22Rv1 (cell line): ENCODE measurements around the gene UBASH3A.
"Not testable (repeated sequence)": the region's sequence is repeated elsewhere in the genome, so short reads cannot be mapped to it uniquely, and the experiment has no call there.

Experiments
- H3K27ac ChIP-seq: fragments of 450-650 bp; 2 replicates; pipeline ENCODE4 v1.5.1; 2017
- ZFX ChIP-seq: fragments of 450-650 bp; IDR thresholded peaks from 2 replicates; pipeline ENCODE4 v1.6.1; 2017; ENCODE audit warnings: antibody characterized with exemption, borderline replicate concordance
- TF ChIP-seq, protein P1 (sequence below): fragments of 450-650 bp; IDR thresholded peaks from 2 replicates; pipeline ENCODE4 v1.5.1; 2017; ENCODE audit warnings: mild to moderate bottlenecking

The UBASH3A gene

DNA sequence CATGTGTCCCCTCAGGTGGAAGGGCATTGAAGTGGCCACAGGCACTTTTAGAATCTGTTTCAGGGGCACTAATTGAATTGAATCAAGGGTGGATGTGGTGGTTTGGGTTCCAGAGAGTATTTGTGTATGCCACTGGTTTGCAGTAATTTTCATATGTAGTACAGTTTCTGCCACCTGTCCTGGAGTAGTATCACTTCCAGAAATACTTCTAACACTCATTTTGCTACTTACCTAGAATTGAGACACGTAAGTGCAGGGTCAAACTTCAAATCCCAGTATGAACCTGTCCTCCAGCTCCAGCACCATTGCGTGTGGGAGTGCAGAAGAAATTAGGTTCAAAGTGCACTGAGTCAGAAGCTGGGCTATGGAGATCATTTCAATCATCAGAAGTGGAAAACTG lies 65.6 kb downstream of the UBASH3A start:
- TF ChIP-seq, protein P1, sequence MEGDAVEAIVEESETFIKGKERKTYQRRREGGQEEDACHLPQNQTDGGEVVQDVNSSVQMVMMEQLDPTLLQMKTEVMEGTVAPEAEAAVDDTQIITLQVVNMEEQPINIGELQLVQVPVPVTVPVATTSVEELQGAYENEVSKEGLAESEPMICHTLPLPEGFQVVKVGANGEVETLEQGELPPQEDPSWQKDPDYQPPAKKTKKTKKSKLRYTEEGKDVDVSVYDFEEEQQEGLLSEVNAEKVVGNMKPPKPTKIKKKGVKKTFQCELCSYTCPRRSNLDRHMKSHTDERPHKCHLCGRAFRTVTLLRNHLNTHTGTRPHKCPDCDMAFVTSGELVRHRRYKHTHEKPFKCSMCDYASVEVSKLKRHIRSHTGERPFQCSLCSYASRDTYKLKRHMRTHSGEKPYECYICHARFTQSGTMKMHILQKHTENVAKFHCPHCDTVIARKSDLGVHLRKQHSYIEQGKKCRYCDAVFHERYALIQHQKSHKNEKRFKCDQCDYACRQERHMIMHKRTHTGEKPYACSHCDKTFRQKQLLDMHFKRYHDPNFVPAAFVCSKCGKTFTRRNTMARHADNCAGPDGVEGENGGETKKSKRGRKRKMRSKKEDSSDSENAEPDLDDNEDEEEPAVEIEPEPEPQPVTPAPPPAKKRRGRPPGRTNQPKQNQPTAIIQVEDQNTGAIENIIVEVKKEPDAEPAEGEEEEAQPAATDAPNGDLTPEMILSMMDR: no peak
- no peak for TF ChIP-seq ZFX
- H3K27ac ChIP-seq: no peak overlapping the region

DNA sequence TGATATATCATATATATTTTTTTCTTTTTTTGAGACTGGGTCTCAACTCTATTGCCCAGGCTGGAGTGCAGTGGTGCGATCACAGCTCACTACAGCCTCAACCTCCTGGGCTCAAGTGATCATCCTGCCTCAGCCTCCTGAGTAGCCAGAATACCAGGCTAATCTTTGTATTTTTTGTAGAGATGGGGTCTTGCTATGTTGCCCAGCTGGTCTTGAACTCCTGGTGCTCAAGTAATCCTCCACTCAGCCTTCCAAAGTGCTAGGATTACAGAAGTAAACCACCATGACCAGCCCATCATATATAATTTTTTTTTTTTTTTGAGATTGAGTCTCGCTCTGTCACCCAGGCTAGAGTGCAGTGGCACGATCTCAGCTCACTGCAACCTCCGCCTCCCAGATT lies 66.0 kb downstream of the UBASH3A start:
- H3K27ac ChIP-seq: not testable (repeated sequence)

- no peak overlapping the region for H3K27ac ChIP-seq
- no peak for TF ChIP-seq ZFX
- TF ChIP-seq, protein P1: no peak
Observed at GRCh38 chr21:42471206-42471605, 67.5 kb downstream of the UBASH3A start.

DNA sequence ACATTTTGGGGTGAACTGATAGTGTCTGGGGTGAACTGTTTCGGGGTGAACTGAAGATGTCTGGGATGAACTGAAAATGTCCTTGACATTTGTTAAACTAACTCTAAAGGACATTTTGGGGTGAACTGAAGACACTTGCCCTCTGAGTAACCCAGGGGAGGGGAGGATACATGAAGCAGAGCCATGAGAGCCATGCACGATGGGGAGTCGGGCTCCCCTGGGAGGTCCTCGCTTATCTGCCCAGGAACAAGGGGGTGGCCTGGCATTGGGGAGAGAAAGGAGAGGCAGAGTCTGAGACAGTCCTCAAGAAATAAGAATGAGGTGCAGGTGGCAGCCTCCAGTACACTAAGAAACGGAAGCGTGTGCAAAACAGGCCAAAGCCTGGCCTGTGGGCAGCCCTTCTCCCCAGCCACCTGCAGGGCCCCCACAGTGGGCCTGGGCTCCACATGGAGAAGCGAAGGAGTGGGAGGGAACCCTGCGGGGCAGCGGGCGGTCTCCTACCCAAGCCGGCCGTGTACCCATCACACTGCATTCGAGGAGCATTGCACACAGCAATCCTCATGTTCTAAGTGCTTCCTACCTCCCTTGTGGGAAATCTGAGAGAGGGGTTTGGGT lies 68.1 kb downstream of the UBASH3A start:
- no peak for TF ChIP-seq ZFX
- TF ChIP-seq, protein P1: no peak
- H3K27ac ChIP-seq: no peak overlapping the region

GRCh38 chr21:42472521-42472920 lies 68.8 kb downstream of the UBASH3A start:
- no peak overlapping the region for H3K27ac ChIP-seq
- TF ChIP-seq, protein P1: no peak
- TF ChIP-seq ZFX: no peak

DNA sequence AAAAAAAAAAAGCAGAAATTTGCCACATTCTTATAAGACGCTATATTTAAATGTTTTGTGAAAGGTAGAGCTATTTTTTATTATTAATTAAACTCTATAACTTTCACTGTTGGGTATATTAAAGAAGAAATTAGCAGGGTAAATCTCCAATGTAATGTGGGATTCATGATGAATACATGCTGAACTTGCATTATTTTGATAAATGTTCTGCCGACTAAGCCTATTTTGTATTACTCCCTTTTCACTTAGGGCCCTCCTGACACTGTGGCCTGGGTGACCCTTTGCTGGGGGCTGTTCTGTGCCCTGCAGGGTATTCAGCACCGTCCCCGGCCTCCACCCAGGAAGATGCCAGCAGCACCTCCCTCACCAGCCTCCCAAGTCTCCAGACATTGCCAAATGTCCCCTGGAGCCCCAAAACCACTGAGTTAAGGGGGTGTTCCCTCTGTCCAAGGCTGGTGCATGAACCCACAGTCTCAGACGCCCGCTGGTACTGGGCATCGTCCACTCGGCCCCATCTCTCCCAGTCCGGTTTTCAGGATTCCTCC lies 69.9 kb downstream of the UBASH3A start:
- no peak for TF ChIP-seq ZFX
- TF ChIP-seq, protein P1: no peak
- no peak overlapping the region for H3K27ac ChIP-seq

GRCh38 chr21:42474043-42474831 lies 70.5 kb downstream of the UBASH3A start:
- H3K27ac ChIP-seq: no peak overlapping the region
- no peak for TF ChIP-seq ZFX
- TF ChIP-seq, protein P1: no peak

DNA sequence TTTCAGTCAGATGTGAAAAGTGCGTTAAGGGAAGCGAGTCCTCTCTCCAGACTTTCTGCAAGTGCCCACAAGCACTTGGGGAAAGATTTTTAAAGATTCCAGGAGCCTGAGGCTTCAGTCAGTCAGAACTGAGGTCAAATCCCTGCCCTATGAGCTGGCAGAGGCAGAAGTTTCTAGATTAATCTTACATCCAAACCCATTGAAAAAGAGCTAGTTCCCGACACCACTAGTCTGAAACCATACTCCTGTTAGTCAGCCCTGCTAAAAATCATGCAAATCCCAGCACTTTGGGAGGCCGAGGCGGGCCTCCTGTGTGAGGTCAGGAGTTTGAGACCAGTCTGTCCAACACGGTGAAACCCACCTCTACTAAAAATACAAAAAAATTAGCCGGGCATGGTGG lies 71.3 kb downstream of the UBASH3A start:
- no peak overlapping the region for H3K27ac ChIP-seq
- no peak for TF ChIP-seq ZFX
- TF ChIP-seq, protein P1: no peak
